ENCODE measurements around the gene UGT1A5.

DNA sequence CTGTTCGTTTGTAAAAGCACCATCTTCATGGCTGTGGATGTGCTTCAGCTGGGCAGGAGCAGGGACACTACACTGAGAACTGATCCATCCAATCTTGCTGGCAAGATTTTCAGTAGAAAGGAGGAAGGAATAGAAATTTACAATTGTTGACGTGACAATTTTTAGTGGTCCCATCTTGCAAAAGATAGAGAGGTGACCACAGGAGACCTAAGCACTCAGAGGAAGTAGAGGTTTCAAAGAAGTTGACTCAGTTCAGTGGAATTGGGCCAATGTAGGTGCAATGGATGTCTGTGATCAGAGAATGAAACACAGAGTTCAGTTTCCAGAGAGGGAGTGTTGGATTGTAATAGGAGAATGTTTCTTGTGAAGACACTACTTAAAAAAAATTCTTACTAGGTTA lies 1.4 kb downstream of the UGT1A5 start:
- TF ChIP-seq ZNF558 (tag by site-specific recombination; IDR thresholded peaks at IDR 0.05) (no peak), YY1 (tag by site-specific recombination; IDR thresholded peaks at IDR 0.05) (no peak), ZNF146 (tag by site-specific recombination; IDR thresholded peaks at IDR 0.05) (no peak), KLF9 (tag by site-specific recombination; IDR thresholded peaks at IDR 0.05; ENCODE audit: low read depth) (no peak), SP2 (tag by site-specific recombination; IDR thresholded peaks at IDR 0.05) (no peak), BCL11A (tag by site-specific recombination; IDR thresholded peaks at IDR 0.05; ENCODE audit: low read depth) (no peak), ZNF132 (tag by site-specific recombination; IDR thresholded peaks at IDR 0.05; ENCODE audit: borderline replicate concordance) (no peak), ZNF776 (tag by site-specific recombination; IDR thresholded peaks at IDR 0.05; ENCODE audit: borderline replicate concordance) (no peak)
- TF ChIP-seq, protein P1, sequence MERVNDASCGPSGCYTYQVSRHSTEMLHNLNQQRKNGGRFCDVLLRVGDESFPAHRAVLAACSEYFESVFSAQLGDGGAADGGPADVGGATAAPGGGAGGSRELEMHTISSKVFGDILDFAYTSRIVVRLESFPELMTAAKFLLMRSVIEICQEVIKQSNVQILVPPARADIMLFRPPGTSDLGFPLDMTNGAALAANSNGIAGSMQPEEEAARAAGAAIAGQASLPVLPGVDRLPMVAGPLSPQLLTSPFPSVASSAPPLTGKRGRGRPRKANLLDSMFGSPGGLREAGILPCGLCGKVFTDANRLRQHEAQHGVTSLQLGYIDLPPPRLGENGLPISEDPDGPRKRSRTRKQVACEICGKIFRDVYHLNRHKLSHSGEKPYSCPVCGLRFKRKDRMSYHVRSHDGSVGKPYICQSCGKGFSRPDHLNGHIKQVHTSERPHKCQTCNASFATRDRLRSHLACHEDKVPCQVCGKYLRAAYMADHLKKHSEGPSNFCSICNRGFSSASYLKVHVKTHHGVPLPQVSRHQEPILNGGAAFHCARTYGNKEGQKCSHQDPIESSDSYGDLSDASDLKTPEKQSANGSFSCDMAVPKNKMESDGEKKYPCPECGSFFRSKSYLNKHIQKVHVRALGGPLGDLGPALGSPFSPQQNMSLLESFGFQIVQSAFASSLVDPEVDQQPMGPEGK (tag by site-specific recombination; IDR thresholded peaks at IDR 0.05) = no peak
- TF ChIP-seq, protein P2, sequence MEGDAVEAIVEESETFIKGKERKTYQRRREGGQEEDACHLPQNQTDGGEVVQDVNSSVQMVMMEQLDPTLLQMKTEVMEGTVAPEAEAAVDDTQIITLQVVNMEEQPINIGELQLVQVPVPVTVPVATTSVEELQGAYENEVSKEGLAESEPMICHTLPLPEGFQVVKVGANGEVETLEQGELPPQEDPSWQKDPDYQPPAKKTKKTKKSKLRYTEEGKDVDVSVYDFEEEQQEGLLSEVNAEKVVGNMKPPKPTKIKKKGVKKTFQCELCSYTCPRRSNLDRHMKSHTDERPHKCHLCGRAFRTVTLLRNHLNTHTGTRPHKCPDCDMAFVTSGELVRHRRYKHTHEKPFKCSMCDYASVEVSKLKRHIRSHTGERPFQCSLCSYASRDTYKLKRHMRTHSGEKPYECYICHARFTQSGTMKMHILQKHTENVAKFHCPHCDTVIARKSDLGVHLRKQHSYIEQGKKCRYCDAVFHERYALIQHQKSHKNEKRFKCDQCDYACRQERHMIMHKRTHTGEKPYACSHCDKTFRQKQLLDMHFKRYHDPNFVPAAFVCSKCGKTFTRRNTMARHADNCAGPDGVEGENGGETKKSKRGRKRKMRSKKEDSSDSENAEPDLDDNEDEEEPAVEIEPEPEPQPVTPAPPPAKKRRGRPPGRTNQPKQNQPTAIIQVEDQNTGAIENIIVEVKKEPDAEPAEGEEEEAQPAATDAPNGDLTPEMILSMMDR (tag by site-specific recombination; IDR thresholded peaks at IDR 0.05) = no peak
- TF ChIP-seq, protein P3, sequence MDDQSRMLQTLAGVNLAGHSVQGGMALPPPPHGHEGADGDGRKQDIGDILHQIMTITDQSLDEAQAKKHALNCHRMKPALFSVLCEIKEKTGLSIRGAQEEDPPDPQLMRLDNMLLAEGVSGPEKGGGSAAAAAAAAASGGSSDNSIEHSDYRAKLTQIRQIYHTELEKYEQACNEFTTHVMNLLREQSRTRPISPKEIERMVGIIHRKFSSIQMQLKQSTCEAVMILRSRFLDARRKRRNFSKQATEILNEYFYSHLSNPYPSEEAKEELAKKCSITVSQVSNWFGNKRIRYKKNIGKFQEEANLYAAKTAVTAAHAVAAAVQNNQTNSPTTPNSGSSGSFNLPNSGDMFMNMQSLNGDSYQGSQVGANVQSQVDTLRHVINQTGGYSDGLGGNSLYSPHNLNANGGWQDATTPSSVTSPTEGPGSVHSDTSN (CRISPR knock-in tag; IDR thresholded peaks at IDR 0.05) = no peak
- TF ChIP-seq, protein P4, sequence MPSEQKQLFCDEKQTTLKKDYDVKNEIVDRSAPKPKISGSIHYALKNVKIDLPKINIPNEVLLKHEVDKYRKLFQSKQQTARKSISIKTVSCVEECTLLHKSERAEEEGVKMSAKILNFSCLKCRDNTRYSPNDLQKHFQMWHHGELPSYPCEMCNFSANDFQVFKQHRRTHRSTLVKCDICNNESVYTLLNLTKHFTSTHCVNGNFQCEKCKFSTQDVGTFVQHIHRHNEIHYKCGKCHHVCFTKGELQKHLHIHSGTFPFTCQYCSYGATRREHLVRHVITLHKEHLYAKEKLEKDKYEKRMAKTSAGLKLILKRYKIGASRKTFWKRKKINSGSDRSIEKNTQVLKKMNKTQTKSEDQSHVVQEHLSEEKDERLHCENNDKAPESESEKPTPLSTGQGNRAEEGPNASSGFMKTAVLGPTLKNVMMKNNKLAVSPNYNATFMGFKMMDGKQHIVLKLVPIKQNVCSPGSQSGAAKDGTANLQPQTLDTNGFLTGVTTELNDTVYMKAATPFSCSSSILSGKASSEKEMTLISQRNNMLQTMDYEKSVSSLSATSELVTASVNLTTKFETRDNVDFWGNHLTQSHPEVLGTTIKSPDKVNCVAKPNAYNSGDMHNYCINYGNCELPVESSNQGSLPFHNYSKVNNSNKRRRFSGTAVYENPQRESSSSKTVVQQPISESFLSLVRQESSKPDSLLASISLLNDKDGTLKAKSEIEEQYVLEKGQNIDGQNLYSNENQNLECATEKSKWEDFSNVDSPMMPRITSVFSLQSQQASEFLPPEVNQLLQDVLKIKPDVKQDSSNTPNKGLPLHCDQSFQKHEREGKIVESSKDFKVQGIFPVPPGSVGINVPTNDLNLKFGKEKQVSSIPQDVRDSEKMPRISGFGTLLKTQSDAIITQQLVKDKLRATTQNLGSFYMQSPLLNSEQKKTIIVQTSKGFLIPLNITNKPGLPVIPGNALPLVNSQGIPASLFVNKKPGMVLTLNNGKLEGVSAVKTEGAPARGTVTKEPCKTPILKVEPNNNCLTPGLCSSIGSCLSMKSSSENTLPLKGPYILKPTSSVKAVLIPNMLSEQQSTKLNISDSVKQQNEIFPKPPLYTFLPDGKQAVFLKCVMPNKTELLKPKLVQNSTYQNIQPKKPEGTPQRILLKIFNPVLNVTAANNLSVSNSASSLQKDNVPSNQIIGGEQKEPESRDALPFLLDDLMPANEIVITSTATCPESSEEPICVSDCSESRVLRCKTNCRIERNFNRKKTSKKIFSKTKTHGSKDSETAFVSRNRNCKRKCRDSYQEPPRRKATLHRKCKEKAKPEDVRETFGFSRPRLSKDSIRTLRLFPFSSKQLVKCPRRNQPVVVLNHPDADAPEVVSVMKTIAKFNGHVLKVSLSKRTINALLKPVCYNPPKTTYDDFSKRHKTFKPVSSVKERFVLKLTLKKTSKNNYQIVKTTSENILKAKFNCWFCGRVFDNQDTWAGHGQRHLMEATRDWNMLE (tag by site-specific recombination; conservative IDR thresholded peaks at IDR 0.05; ENCODE audit: low read depth) = no peak

All from HEK293 (cell line).